Astrocyte of the cerebellum (primary cell): ENCODE data around the gene CXCL12.

Experiments
- DNase-seq: peaks from one replicate; pipeline ENCODE4 v3.0.0-alpha.2; 2011; ENCODE audit warnings: low read depth
- H3K4me3 ChIP-seq: 2 replicates; pipeline ENCODE4 v1.5.1; 2011; ENCODE audit warnings: mild to moderate bottlenecking, low read depth, low read length, moderate library complexity
- CTCF ChIP-seq: IDR thresholded peaks from 2 replicates; pipeline ENCODE4 v1.5.1; 2012; ENCODE audit warnings: low read length, low read depth, moderate library complexity, mild to moderate bottlenecking; ENCODE audit errors: missing control alignments
- in situ Hi-C: cut with HindIII; loops from 2 replicates; pipeline ENCODE4 v1.10.0; 2017; ENCODE audit warnings: low sequenced_read_pairs

The CXCL12 gene

DNA sequence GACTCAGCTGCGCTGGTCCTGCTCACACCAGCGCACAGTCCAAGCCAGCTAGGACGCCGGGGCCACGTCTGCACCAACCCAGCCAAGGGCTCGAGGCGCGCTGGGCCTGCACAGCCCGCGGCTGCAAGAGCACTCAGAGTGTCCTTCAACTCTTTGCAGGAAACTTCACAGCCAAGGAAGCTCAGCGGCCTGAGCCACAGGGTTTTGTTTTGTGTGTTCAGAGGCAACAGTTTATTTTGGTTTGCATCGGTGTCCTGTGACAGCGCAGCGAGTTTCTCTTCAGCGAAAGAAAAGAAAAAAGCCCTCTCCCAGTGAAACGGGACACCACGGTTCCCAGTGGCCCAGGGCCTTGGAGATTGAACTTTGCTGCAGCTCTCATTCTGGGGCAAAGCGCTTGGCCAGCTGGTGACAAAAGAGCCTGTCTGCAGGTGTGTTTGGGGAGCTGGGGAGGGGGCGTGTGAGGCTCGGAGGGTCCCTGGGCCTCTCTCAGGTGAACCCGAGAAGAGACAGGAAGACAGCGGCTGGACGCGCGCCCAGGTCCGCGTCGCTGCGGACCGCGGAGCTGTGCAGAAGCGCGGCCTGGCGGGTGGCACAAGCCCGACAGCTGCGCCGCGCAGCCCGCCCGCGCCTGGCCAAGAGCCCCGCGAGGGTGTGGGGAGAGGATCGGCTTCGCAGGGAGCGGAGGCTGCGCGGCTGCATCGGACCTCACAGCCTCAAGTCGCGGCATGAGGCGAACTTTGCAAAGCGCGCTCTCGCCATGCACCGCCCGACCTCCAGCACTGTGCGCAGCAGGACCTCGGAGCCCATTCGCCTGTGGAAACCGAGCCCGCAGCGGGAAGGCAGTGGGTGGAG lies 922 bp downstream of the CXCL12 start:
- no peak for DNase-seq
- in situ Hi-C loops: no loop called here
- no peak for TF ChIP-seq CTCF
- peak overlapping the region; percentile 49 for H3K4me3 ChIP-seq

- TF ChIP-seq CTCF: no peak
- H3K4me3 ChIP-seq: peak overlapping the region; percentile 49
- no peak for DNase-seq
- in situ Hi-C loops: no loop called here
Measured at GRCh38 chr10:44382981-44383748, 1.7 kb downstream of the CXCL12 start.

- in situ Hi-C loops: no loop called here
- no peak for DNase-seq
- no peak for TF ChIP-seq CTCF
- peak overlapping the region; percentile 49 for H3K4me3 ChIP-seq
Measured at GRCh38 chr10:44382131-44382858, 2.6 kb downstream of the CXCL12 start.

DNA sequence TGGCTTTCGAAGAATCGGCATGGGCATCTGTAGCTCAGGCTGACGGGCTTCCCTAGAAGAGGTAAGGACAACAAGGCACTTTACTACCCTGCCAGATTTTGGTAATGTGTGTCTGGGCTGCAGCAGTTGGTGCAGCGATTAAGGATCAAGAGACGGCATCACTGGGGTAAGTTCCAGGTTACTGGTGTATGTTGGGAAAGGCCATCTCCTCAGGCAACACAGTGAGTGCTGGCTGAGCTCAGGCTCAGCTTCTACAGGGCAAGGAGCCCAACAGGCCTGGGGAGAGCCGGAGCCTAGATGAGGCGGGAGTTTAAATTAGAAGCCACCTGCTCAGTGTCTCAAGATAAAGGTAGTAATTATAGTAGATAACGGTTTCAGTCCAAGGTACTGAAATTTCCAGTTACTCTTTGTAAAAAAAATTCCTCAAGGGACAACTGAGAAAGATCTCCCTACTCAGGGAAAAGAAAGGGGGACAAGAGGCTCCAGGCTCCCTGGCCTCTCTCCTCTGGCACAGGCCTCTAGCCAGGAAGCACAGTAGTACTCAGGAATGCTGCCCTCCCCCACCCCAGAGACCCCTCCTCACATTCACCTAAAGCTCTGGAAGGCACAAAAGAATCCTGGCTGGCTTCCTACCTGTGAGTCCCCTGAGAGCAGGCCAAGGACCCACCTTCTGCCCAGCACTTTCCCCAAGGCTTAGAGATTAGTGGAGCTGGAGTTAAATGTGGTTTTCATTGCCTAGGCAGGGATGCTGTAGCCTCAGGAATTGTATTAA lies 3.9 kb downstream of the CXCL12 start:
- DNase-seq: no peak
- no peak overlapping the region for H3K4me3 ChIP-seq
- in situ Hi-C loops: no loop called here

GRCh38 chr10:44379907-44380306 lies 5.0 kb downstream of the CXCL12 start:
- DNase-seq: no peak
- TF ChIP-seq CTCF: no peak
- in situ Hi-C loops: loop anchor here (5.0 kb wide), 1 partner anchor 73 kb away; no protein-coding TSS in a partner anchor
- no peak overlapping the region for H3K4me3 ChIP-seq

More for the DNA sequence above, 3.9 kb downstream of the CXCL12 start:
- no peak for TF ChIP-seq CTCF

GRCh38 chr10:44378626-44379025 lies 6.3 kb downstream of the CXCL12 start:
- no peak for DNase-seq
- TF ChIP-seq CTCF: no peak
- no peak overlapping the region for H3K4me3 ChIP-seq
- in situ Hi-C loops: loop anchor here (5.0 kb wide), 1 partner anchor 71 kb away; no protein-coding TSS in a partner anchor
